K562 (cell line): Measurements from ENCODE around the gene SLC4A2. TPM values are rescaled to one million over a fixed set of nuclear protein-coding genes. Genes with fewer than 3 reads are reported as not detected.

ENCODE experiments used
- CCAR2 ChIP-seq: fragments of 200-400 bp; formaldehyde crosslinking; IDR thresholded peaks from 2 replicates; pipeline ENCODE4 v1.6.1; 2017; ENCODE audit warnings: mild to moderate bottlenecking, low read depth, low read length
- POLR2G ChIP-seq: fragments of 200-400 bp; formaldehyde crosslinking; IDR thresholded peaks from 2 replicates; pipeline ENCODE4 v1.6.1; 2017; ENCODE audit warnings: low read depth, mild to moderate bottlenecking, antibody characterized with exemption, low read length, moderate library complexity
- PTRF ChIP-seq: fragments of 450-650 bp; IDR thresholded peaks from 2 replicates; pipeline ENCODE4 v1.6.1; 2016; ENCODE audit warnings: mild to moderate bottlenecking, missing genetic modification characterization, missing compliant biosample characterization
- RBM22 ChIP-seq: fragments of 200-400 bp; formaldehyde crosslinking; IDR thresholded peaks from 2 replicates; pipeline ENCODE4 v1.6.1; 2018; ENCODE audit warnings: low read length, low read depth; ENCODE audit not compliant: poor library complexity, severe bottlenecking
- polyA plus RNA-seq, 8 experiments: library from polyadenylated mRNA; depleted of rRNA in 4 of 8; stranded (reverse) in 5 of 8; unstranded in 3 of 8; fragments of >200 nt; fragmentation: Nextera tagmentation in 2 of 8; fragmentation: Illumina TruSeq in 1 of 8; extraction: Ambion mirVana in 2 of 8; extraction: Trizol in 1 of 8; gene quantifications; 2 replicates each; pipeline versions ENCODE4 v1.2.1 to v1.2.3, GENCODE V29; 2011 to 2014; ENCODE audit warnings: inconsistent platforms in 1 of 8, missing spikeins in 1 of 8
- total RNA-seq, 7 experiments: library from RNA; depleted of rRNA in 6 of 7; stranded (reverse); fragments of >200 nt in 6 of 7; fragmentation: Illumina TruSeq in 2 of 7; extraction: Trizol in 2 of 7; gene quantifications; 2 replicates each; pipeline versions ENCODE4 v1.2.1 to v1.2.3, GENCODE V29; 2011 to 2021; ENCODE audit warnings: low replicate concordance in 1 of 7

Gene SLC4A2
- total and polyA plus RNA-seq, 9 of the 15 experiments (the other 6 are each of a cell fraction or from before 2014, with no cell fraction given), result 11.4 to 375 (median 130) TPM

DNA sequence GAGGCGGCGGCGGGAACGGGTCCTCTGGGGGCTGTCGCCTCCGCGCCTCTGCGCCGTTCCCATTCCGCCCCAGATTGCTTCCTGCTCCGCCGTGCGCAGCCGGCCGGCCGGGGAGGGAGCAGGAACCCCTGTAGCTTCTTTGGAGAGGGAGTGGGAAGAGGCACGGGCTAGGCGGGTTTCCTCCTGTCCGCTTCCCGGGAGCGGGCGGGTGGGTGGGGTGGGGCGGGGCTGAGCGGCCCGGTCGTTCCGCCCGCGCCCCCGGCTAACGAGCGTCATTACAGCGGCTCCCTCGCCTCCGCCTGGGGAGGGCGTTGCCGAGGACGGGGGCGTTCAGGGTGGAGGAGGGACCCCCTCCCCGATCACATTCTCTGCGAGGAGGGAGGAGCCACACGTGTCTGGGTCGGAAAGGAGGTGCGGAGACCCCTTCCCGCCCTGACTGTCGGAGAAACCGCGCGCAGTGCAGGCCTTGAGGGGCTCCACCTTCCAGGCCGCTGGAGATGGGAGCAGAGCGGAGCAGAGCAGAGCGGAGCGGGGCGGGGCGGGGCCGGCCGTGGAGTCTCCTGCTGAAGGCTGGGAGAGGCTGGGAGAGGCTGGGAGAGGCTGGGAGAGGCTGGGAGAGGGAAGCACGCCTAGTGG, 66.6 kb downstream of the SLC4A2 start (continued):
- 0 out of 2 replicates have a peak, but pooled peaks have one; percentile 53 for TF ChIP-seq POLR2G
- no peak for TF ChIP-seq CCAR2
- TF ChIP-seq RBM22, result peak; percentile 46
- no peak for TF ChIP-seq PTRF

Other genes with a start within 250 kb of the SLC4A2 start
Only the 7 nearest of the 16 such genes appear.
- gene ATG9B, start 35.1 kb upstream of the SLC4A2 start, total RNA-seq (2014; rRNA removed), result 2.0 and 2.1 TPM in 2 replicates
- 0.64 and 1.2 TPM in 2 replicates for gene ATG9B, start 35.1 kb upstream of the SLC4A2 start, total RNA-seq (2014; rRNA removed; fragmentation: Illumina TruSeq; extraction: Trizol)
- gene ATG9B, start 35.1 kb upstream of the SLC4A2 start, total RNA-seq (2015; rRNA removed; fragmentation: Illumina TruSeq; extraction: Trizol), result 0.29 and 0.90 TPM in 2 replicates
- 2.2 and 4.7 TPM in 2 replicates for gene ATG9B, start 35.1 kb upstream of the SLC4A2 start, total RNA-seq (2021)
- gene ATG9B, start 35.1 kb upstream of the SLC4A2 start, polyA plus RNA-seq (2011; rRNA removed), result 1.3 and 1.7 TPM in 2 replicates
- gene ATG9B, start 35.1 kb upstream of the SLC4A2 start, polyA plus RNA-seq (2014; fragmentation: Illumina TruSeq; extraction: Trizol), result 0.92 and 1.4 TPM in 2 replicates
- gene ATG9B, start 35.1 kb upstream of the SLC4A2 start, polyA plus RNA-seq (2014; fragmentation: Nextera tagmentation; extraction: Ambion mirVana), result 1 to 10 TPM; 5.0 to 6.9 TPM
- gene ATG9B, start 35.1 kb upstream of the SLC4A2 start, polyA plus RNA-seq (2014; rRNA removed), result 2.7 and 8.0 TPM in 2 replicates
- gene ABCB8, start 31.1 kb upstream of the SLC4A2 start, total RNA-seq (2014; rRNA removed), result 63.5 and 79.1 TPM in 2 replicates
- gene ABCB8, start 31.1 kb upstream of the SLC4A2 start, total RNA-seq (2014; rRNA removed; fragmentation: Illumina TruSeq; extraction: Trizol), result 16.9 and 21.9 TPM in 2 replicates
- gene ABCB8, start 31.1 kb upstream of the SLC4A2 start, total RNA-seq (2015; rRNA removed; fragmentation: Illumina TruSeq; extraction: Trizol), result 36.3 and 38.0 TPM in 2 replicates
- gene ABCB8, start 31.1 kb upstream of the SLC4A2 start, total RNA-seq (2021), result 106 and 109 TPM in 2 replicates
- gene ABCB8, start 31.1 kb upstream of the SLC4A2 start, polyA plus RNA-seq (2011; rRNA removed), result 27.0 and 42.2 TPM in 2 replicates
- 61.4 and 89.2 TPM in 2 replicates for gene ABCB8, start 31.1 kb upstream of the SLC4A2 start, polyA plus RNA-seq (2014; fragmentation: Illumina TruSeq; extraction: Trizol)
- gene ABCB8, start 31.1 kb upstream of the SLC4A2 start, polyA plus RNA-seq (2014; fragmentation: Nextera tagmentation; extraction: Ambion mirVana), result 1 to 10 TPM; 7.6 to 9.2 TPM
- 73.6 and 81.3 TPM in 2 replicates for gene ABCB8, start 31.1 kb upstream of the SLC4A2 start, polyA plus RNA-seq (2014; rRNA removed)
- gene ASIC3, start 11.1 kb upstream of the SLC4A2 start, total RNA-seq (2014; rRNA removed), result 0.32 and 1.5 TPM in 2 replicates
- 0.32 and 0.40 TPM in 2 replicates for gene ASIC3, start 11.1 kb upstream of the SLC4A2 start, total RNA-seq (2014; rRNA removed; fragmentation: Illumina TruSeq; extraction: Trizol)
- gene ASIC3, start 11.1 kb upstream of the SLC4A2 start, total RNA-seq (2015; rRNA removed; fragmentation: Illumina TruSeq; extraction: Trizol), result 0.87 and 0.98 TPM in 2 replicates
- gene ASIC3, start 11.1 kb upstream of the SLC4A2 start, total RNA-seq (2021), result 2.9 and 3.2 TPM in 2 replicates
- 1.3 and 2.7 TPM in 2 replicates for gene ASIC3, start 11.1 kb upstream of the SLC4A2 start, polyA plus RNA-seq (2011; rRNA removed)
- 2.4 and 2.7 TPM in 2 replicates for gene ASIC3, start 11.1 kb upstream of the SLC4A2 start, polyA plus RNA-seq (2014; fragmentation: Illumina TruSeq; extraction: Trizol)
- under 1 TPM; 0.11 to 0.44 TPM for gene ASIC3, start 11.1 kb upstream of the SLC4A2 start, polyA plus RNA-seq (2014; fragmentation: Nextera tagmentation; extraction: Ambion mirVana)
- 3.3 and 5.0 TPM in 2 replicates for gene ASIC3, start 11.1 kb upstream of the SLC4A2 start, polyA plus RNA-seq (2014; rRNA removed)
- gene CDK5, start 1.7 kb upstream of the SLC4A2 start, total RNA-seq (2014; rRNA removed), result 38.0 and 53.5 TPM in 2 replicates
- gene CDK5, start 1.7 kb upstream of the SLC4A2 start, total RNA-seq (2014; rRNA removed; fragmentation: Illumina TruSeq; extraction: Trizol), result 11.8 and 20.3 TPM in 2 replicates
- gene CDK5, start 1.7 kb upstream of the SLC4A2 start, total RNA-seq (2015; rRNA removed; fragmentation: Illumina TruSeq; extraction: Trizol), result 32.2 and 35.8 TPM in 2 replicates
- gene CDK5, start 1.7 kb upstream of the SLC4A2 start, total RNA-seq (2021), result 25.0 and 25.3 TPM in 2 replicates
- gene CDK5, start 1.7 kb upstream of the SLC4A2 start, polyA plus RNA-seq (2011; rRNA removed), result 27.5 and 28.6 TPM in 2 replicates
- 29.0 and 34.3 TPM in 2 replicates for gene CDK5, start 1.7 kb upstream of the SLC4A2 start, polyA plus RNA-seq (2014; fragmentation: Illumina TruSeq; extraction: Trizol)
- gene CDK5, start 1.7 kb upstream of the SLC4A2 start, polyA plus RNA-seq (2014; fragmentation: Nextera tagmentation; extraction: Ambion mirVana), result 10 to 100 TPM in 1 of 2 experiments, 1 to 10 TPM in 1; 3.2 to 18.1 TPM
- gene CDK5, start 1.7 kb upstream of the SLC4A2 start, polyA plus RNA-seq (2014; rRNA removed), result 25.6 and 28.4 TPM in 2 replicates
- gene FASTK, start 21.2 kb downstream of the SLC4A2 start, total RNA-seq (2014; rRNA removed), result 114 and 139 TPM in 2 replicates
- 8.3 and 12.6 TPM in 2 replicates for gene FASTK, start 21.2 kb downstream of the SLC4A2 start, total RNA-seq (2014; rRNA removed; fragmentation: Illumina TruSeq; extraction: Trizol)
- gene FASTK, start 21.2 kb downstream of the SLC4A2 start, total RNA-seq (2015; rRNA removed; fragmentation: Illumina TruSeq; extraction: Trizol), result 50.3 and 55.4 TPM in 2 replicates
- gene FASTK, start 21.2 kb downstream of the SLC4A2 start, total RNA-seq (2021), result 106 and 112 TPM in 2 replicates
- 48.2 and 69.4 TPM in 2 replicates for gene FASTK, start 21.2 kb downstream of the SLC4A2 start, polyA plus RNA-seq (2011; rRNA removed)
- gene FASTK, start 21.2 kb downstream of the SLC4A2 start, polyA plus RNA-seq (2014; fragmentation: Illumina TruSeq; extraction: Trizol), result 38.2 and 53.4 TPM in 2 replicates
- gene FASTK, start 21.2 kb downstream of the SLC4A2 start, polyA plus RNA-seq (2014; fragmentation: Nextera tagmentation; extraction: Ambion mirVana), result 1 to 10 TPM in 1 of 2 experiments, under 1 TPM in 1; 0.51 to 2.7 TPM
- 150 and 181 TPM in 2 replicates for gene FASTK, start 21.2 kb downstream of the SLC4A2 start, polyA plus RNA-seq (2014; rRNA removed)
- 189 and 255 TPM in 2 replicates for gene TMUB1, start 23.9 kb downstream of the SLC4A2 start, total RNA-seq (2014; rRNA removed)
- 19.4 and 21.4 TPM in 2 replicates for gene TMUB1, start 23.9 kb downstream of the SLC4A2 start, total RNA-seq (2014; rRNA removed; fragmentation: Illumina TruSeq; extraction: Trizol)
- 86.3 and 97.0 TPM in 2 replicates for gene TMUB1, start 23.9 kb downstream of the SLC4A2 start, total RNA-seq (2015; rRNA removed; fragmentation: Illumina TruSeq; extraction: Trizol)
- gene TMUB1, start 23.9 kb downstream of the SLC4A2 start, total RNA-seq (2021), result 233 and 241 TPM in 2 replicates
- 38.4 and 59.7 TPM in 2 replicates for gene TMUB1, start 23.9 kb downstream of the SLC4A2 start, polyA plus RNA-seq (2011; rRNA removed)
- gene TMUB1, start 23.9 kb downstream of the SLC4A2 start, polyA plus RNA-seq (2014; fragmentation: Illumina TruSeq; extraction: Trizol), result 74.1 and 210 TPM in 2 replicates
- under 1 TPM; 0.14 to 0.34 TPM for gene TMUB1, start 23.9 kb downstream of the SLC4A2 start, polyA plus RNA-seq (2014; fragmentation: Nextera tagmentation; extraction: Ambion mirVana)
- 195 and 207 TPM in 2 replicates for gene TMUB1, start 23.9 kb downstream of the SLC4A2 start, polyA plus RNA-seq (2014; rRNA removed)
- gene AGAP3, start 26.9 kb downstream of the SLC4A2 start, total RNA-seq (2014; rRNA removed), result 62.2 and 94.2 TPM in 2 replicates
- 34.6 and 44.0 TPM in 2 replicates for gene AGAP3, start 26.9 kb downstream of the SLC4A2 start, total RNA-seq (2014; rRNA removed; fragmentation: Illumina TruSeq; extraction: Trizol)
- gene AGAP3, start 26.9 kb downstream of the SLC4A2 start, total RNA-seq (2015; rRNA removed; fragmentation: Illumina TruSeq; extraction: Trizol), result 59.8 and 60.0 TPM in 2 replicates
- gene AGAP3, start 26.9 kb downstream of the SLC4A2 start, total RNA-seq (2021), result 178 and 208 TPM in 2 replicates
- 61.4 and 65.4 TPM in 2 replicates for gene AGAP3, start 26.9 kb downstream of the SLC4A2 start, polyA plus RNA-seq (2011; rRNA removed)
- gene AGAP3, start 26.9 kb downstream of the SLC4A2 start, polyA plus RNA-seq (2014; fragmentation: Illumina TruSeq; extraction: Trizol), result 66.7 and 96.7 TPM in 2 replicates
- gene AGAP3, start 26.9 kb downstream of the SLC4A2 start, polyA plus RNA-seq (2014; fragmentation: Nextera tagmentation; extraction: Ambion mirVana), result 1 to 10 TPM; 3.4 to 4.4 TPM
- 118 and 127 TPM in 2 replicates for gene AGAP3, start 26.9 kb downstream of the SLC4A2 start, polyA plus RNA-seq (2014; rRNA removed)